H9 (cell line): ENCODE measurements around the gene L3MBTL4. TPM values are rescaled to one million over a fixed set of nuclear protein-coding genes. Genes with fewer than 3 reads are reported as not detected.

ENCODE experiments used
- DNase-seq: peaks from one replicate; pipeline ENCODE4 v3.0.0-alpha.2; 2017
- H2AFZ ChIP-seq: one replicate; pipeline ENCODE4 v1.6.1; 2013; ENCODE audit warnings: mild to moderate bottlenecking, low read length, control low read depth, moderate library complexity
- H2AK5ac ChIP-seq: 2 replicates; pipeline ENCODE4 v1.6.1; 2013; ENCODE audit warnings: low read length, control low read depth, mixed read lengths; ENCODE audit not compliant: insufficient read length
- H2BK120ac ChIP-seq: one replicate; pipeline ENCODE4 v1.6.1; 2013; ENCODE audit warnings: low read depth, mild to moderate bottlenecking, low read length, control low read depth, inconsistent platforms; ENCODE audit not compliant: poor library complexity, severe bottlenecking
- H2BK12ac ChIP-seq: 2 replicates; pipeline ENCODE4 v1.6.1; 2013; ENCODE audit warnings: low read length, control low read depth, mixed read lengths, low read depth; ENCODE audit not compliant: insufficient read length
- H2BK15ac ChIP-seq: 2 replicates; pipeline ENCODE4 v1.6.1; 2013; ENCODE audit warnings: low read depth, low read length, control low read depth
- H2BK20ac ChIP-seq: one replicate; pipeline ENCODE4 v1.6.1; 2013; ENCODE audit warnings: low read depth, mild to moderate bottlenecking, low read length, control low read depth, inconsistent platforms; ENCODE audit not compliant: poor library complexity, severe bottlenecking
- H2BK5ac ChIP-seq: 2 replicates; pipeline ENCODE4 v1.6.1; 2013; ENCODE audit warnings: low read length, control low read depth, mixed read lengths; ENCODE audit not compliant: insufficient read length
- H3K14ac ChIP-seq: 2 replicates; pipeline ENCODE4 v1.6.1; 2013; ENCODE audit warnings: low read length, control low read depth; ENCODE audit not compliant: insufficient read depth
- H3K18ac ChIP-seq: 2 replicates; pipeline ENCODE4 v1.6.1; 2013; ENCODE audit warnings: low read depth, mild to moderate bottlenecking, mixed read lengths, low read length, control low read depth; ENCODE audit not compliant: insufficient read length
- H3K23ac ChIP-seq: 2 replicates; pipeline ENCODE4 v1.6.1; 2013; ENCODE audit warnings: low read length, control low read depth, mixed read lengths, low read depth; ENCODE audit not compliant: insufficient read length
- H3K23me2 ChIP-seq: 2 replicates; pipeline ENCODE4 v1.6.1; 2013; ENCODE audit warnings: low read depth, mild to moderate bottlenecking, mixed read lengths, low read length, control low read depth; ENCODE audit not compliant: insufficient read length, poor library complexity, severe bottlenecking
- H3K27ac ChIP-seq: 2 replicates; pipeline ENCODE4 v1.5.1; 2013; ENCODE audit warnings: low read length, control low read depth, mixed read lengths, low read depth; ENCODE audit not compliant: insufficient read length
- H3K27me3 ChIP-seq: 2 replicates; pipeline ENCODE4 v1.6.1; 2013; ENCODE audit warnings: low read length, control low read depth, inconsistent platforms; ENCODE audit not compliant: insufficient read depth
- H3K4ac ChIP-seq: 2 replicates; pipeline ENCODE4 v1.6.1; 2013; ENCODE audit warnings: low read depth, mild to moderate bottlenecking, control low read depth, inconsistent platforms, low read length, moderate library complexity
- H3K4me1 ChIP-seq: 2 replicates; pipeline ENCODE4 v1.6.1; 2013; ENCODE audit warnings: low read length, control low read depth, inconsistent platforms; ENCODE audit not compliant: insufficient read depth
- H3K4me2 ChIP-seq: 2 replicates; pipeline ENCODE4 v1.6.1; 2013; ENCODE audit warnings: low read length, control low read depth, mixed read lengths; ENCODE audit not compliant: insufficient read length, insufficient read depth
- H3K56ac ChIP-seq: 2 replicates; pipeline ENCODE4 v1.6.1; 2013; ENCODE audit warnings: low read depth, mild to moderate bottlenecking, mixed read lengths, low read length, control low read depth; ENCODE audit not compliant: insufficient read length
- H3K79me1 ChIP-seq: 2 replicates; pipeline ENCODE4 v1.6.1; 2013; ENCODE audit warnings: low read depth, mild to moderate bottlenecking, moderate library complexity, low read length, control low read depth, inconsistent platforms; ENCODE audit not compliant: insufficient read depth, poor library complexity, severe bottlenecking
- H3K79me2 ChIP-seq: 2 replicates; pipeline ENCODE4 v1.6.1; 2013; ENCODE audit warnings: low read length, control low read depth, inconsistent platforms; ENCODE audit not compliant: insufficient read depth
- H3K9ac ChIP-seq: 2 replicates; pipeline ENCODE4 v1.6.1; 2013; ENCODE audit warnings: low read length, control low read depth, mixed read lengths; ENCODE audit not compliant: insufficient read length; ENCODE audit errors: extremely low read depth
- H3K9me3 ChIP-seq: one replicate; pipeline ENCODE4 v1.6.1; 2013; ENCODE audit warnings: low read depth, low read length, inconsistent platforms; ENCODE audit not compliant: control insufficient read depth
- H3T11ph ChIP-seq: one replicate; pipeline ENCODE4 v1.6.1; 2013; ENCODE audit warnings: mild to moderate bottlenecking, low read length, control low read depth, inconsistent platforms
- H4K20me1 ChIP-seq: one replicate; pipeline ENCODE4 v1.6.1; 2013; ENCODE audit not compliant: control insufficient read depth, insufficient read length, insufficient read depth
- H4K5ac ChIP-seq: 2 replicates; pipeline ENCODE4 v1.6.1; 2013; ENCODE audit warnings: low read depth, mild to moderate bottlenecking, mixed read lengths, low read length, control low read depth; ENCODE audit not compliant: insufficient read length
- H4K8ac ChIP-seq: replicated peaks from 2 replicates; pipeline ENCODE4 v1.6.1; 2013; ENCODE audit warnings: low read length, control low read depth, mixed read lengths, low read depth; ENCODE audit not compliant: insufficient read length
- H4K91ac ChIP-seq: 2 replicates; pipeline ENCODE4 v1.6.1; 2013; ENCODE audit warnings: low read depth, mild to moderate bottlenecking, moderate library complexity, mixed read lengths, low read length, control low read depth; ENCODE audit not compliant: insufficient read length
- H3K27ac Mint-ChIP-seq, 3 experiments: 2 replicates in 2 of 3; 3 replicates in 1 of 3; pipeline ENCODE4 v1.8.0; 2020 to 2021; ENCODE audit warnings: mixed read lengths in 3 of 3, mild to moderate bottlenecking in 1 of 3, moderate library complexity in 1 of 3
- H3K27me3 Mint-ChIP-seq: 2 replicates; pipeline ENCODE4 v1.8.0; 2021; ENCODE audit warnings: low read depth, mild to moderate bottlenecking, moderate library complexity, mixed read lengths
- H3K36me3 Mint-ChIP-seq, 3 experiments: 2 replicates in 2 of 3; 3 replicates in 1 of 3; pipeline ENCODE4 v1.8.0; 2020 to 2021; ENCODE audit warnings: low read depth in 3 of 3, mixed read lengths in 3 of 3; ENCODE audit not compliant: insufficient read depth in 1 of 3
- H3K4me1 Mint-ChIP-seq, 2 experiments: 2 replicates each; pipeline ENCODE4 v1.8.0; 2020; ENCODE audit warnings: mixed read lengths in 2 of 2
- H3K4me3 Mint-ChIP-seq, 2 experiments: 2 replicates in 1 of 2; 3 replicates in 1 of 2; pipeline ENCODE4 v1.8.0; 2020 to 2021; ENCODE audit warnings: mild to moderate bottlenecking in 2 of 2, mixed read lengths in 2 of 2, moderate library complexity in 1 of 2
- H3K9me3 Mint-ChIP-seq, 2 experiments: 2 replicates in 1 of 2; 3 replicates in 1 of 2; pipeline ENCODE4 v1.8.0; 2020; ENCODE audit warnings: mild to moderate bottlenecking in 2 of 2, mixed read lengths in 2 of 2, moderate library complexity in 1 of 2
- CTCF ChIP-seq: fragments of 200-600 bp; sonication (generic); conservative IDR thresholded peaks from 3 replicates; pipeline ENCODE4 v1.8.0; 2021; ENCODE audit warnings: antibody characterized with exemption, mild to moderate bottlenecking
- WGBS: extraction: QIAGEN DNeasy Blood & Tissue Kit; methylation state at CpG from one replicate; pipeline ENCODE4 v1.1.7; 2013; ENCODE audit warnings: missing lambda C conversion rate, low lambda C conversion rate, mixed read lengths; ENCODE audit not compliant: insufficient read length; ENCODE audit errors: extremely low coverage; 5-methylcytosine and 5-hydroxymethylcytosine counted together
- total RNA-seq: library from RNA; stranded (reverse); gene quantifications from 2 replicates; pipeline ENCODE4 v1.2.1, GENCODE V29; 2021

Gene L3MBTL4
- total RNA-seq, 1 experiment from 2014 or later: 1.9 TPM

- H3K56ac ChIP-seq: no peak overlapping the region
- H4K20me1 ChIP-seq: no peaks in the 10 kb centered on the region
- no peak overlapping the region for H2BK12ac ChIP-seq
These were observed 264.3 kb downstream of the L3MBTL4 start for GRCh38 chr18:6150430-6150829.

More at GRCh38 chr18:6150430-6150829, 264.3 kb downstream of the L3MBTL4 start:
- H4K8ac ChIP-seq: no peak overlapping the region
- no peak overlapping the region for H2BK120ac ChIP-seq
- no peak overlapping the region for H3K18ac ChIP-seq
- no peak overlapping the region for H2AFZ ChIP-seq
- no peak for TF ChIP-seq CTCF
- Mint-ChIP-seq H3K27me3 (peaks cover 3% of the 10 kb centered on the region), H3K4me1 (peaks cover 3% of the 10 kb centered on the region in 2 experiments; a peak in 1 of 4 replicates), H3K36me3 (peaks cover 0 to 5% (median 0%) of the 10 kb centered on the region in 3 experiments; a peak in 2 of 7 replicates), H3K4me3 (no peak overlapping the region), H3K9me3 (peaks cover 6% of the 10 kb centered on the region in 2 experiments; a peak in 4 of 5 replicates), H3K27ac (no peak overlapping the region)
- WGBS: no CpG with 5 or more reads among the region's 3 CpGs
- no peak overlapping the region for H2BK5ac ChIP-seq
- no peak overlapping the region for H3K27ac ChIP-seq
- no peak overlapping the region for H3K14ac ChIP-seq
- H3K79me1 ChIP-seq: no peaks in the 10 kb centered on the region
- H2BK20ac ChIP-seq: no peak overlapping the region
- no peak overlapping the region for H4K5ac ChIP-seq
- no peak overlapping the region for H3T11ph ChIP-seq
- no peak for DNase-seq
- H3K9me3 ChIP-seq: no peaks in the 10 kb centered on the region
- H3K23ac ChIP-seq: no peak overlapping the region
- H3K23me2 ChIP-seq: no peaks in the 10 kb centered on the region
- no peaks in the 10 kb centered on the region for H3K79me2 ChIP-seq
- H3K4me1 ChIP-seq: no peaks in the 10 kb centered on the region
- H4K91ac ChIP-seq: no peak overlapping the region
- no peaks in the 10 kb centered on the region for H3K27me3 ChIP-seq
- no peak overlapping the region for H3K4ac ChIP-seq
- no peak overlapping the region for H3K9ac ChIP-seq
- no peak overlapping the region for H3K4me2 ChIP-seq
- H2BK15ac ChIP-seq: no peak overlapping the region
- H2AK5ac ChIP-seq: no peak overlapping the region
